Activated naive CD4-positive, alpha-beta T cell (primary cell): ENCODE data around the gene ITGA5.

Source experiments
- DNase-seq, 4 experiments: peaks; one replicate each; lab custom pipeline; 2025; lab: John Stamatoyannopoulos, UW

Gene ITGA5

GRCh38 chr12:54430471-54431069 lies 11.5 kb upstream of the ITGA5 start:
- DNase-seq, result no peak

- no peak for DNase-seq
Observed at GRCh38 chr12:54429014-54429471, 10.0 kb upstream of the ITGA5 start.

GRCh38 chr12:54428050-54429013 lies 9.3 kb upstream of the ITGA5 start:
- DNase-seq, result no peak

- DNase-seq, result no peak
Observed at GRCh38 chr12:54427106-54427505, 8.0 kb upstream of the ITGA5 start.

- DNase-seq, result no peak
Observed at GRCh38 chr12:54426690-54427089, 7.6 kb upstream of the ITGA5 start.

- no peak for DNase-seq
Observed at GRCh38 chr12:54425702-54426101, 6.6 kb upstream of the ITGA5 start.

- no peak for DNase-seq
Observed at GRCh38 chr12:54424224-54424623, 5.2 kb upstream of the ITGA5 start.

- DNase-seq, result no peak
Observed at GRCh38 chr12:54423816-54424150, 4.7 kb upstream of the ITGA5 start.

GRCh38 chr12:54421879-54422250 lies 2.8 kb upstream of the ITGA5 start:
- DNase-seq, result no peak

- no peak for DNase-seq
Observed at GRCh38 chr12:54421175-54421878, 2.3 kb upstream of the ITGA5 start.

- no peak for DNase-seq
Observed at GRCh38 chr12:54420766-54421144, 1.7 kb upstream of the ITGA5 start.

- no peak for DNase-seq
Observed at GRCh38 chr12:54418441-54419087, 502 bp downstream of the ITGA5 start.

- no peak for DNase-seq
Observed at GRCh38 chr12:54417712-54418440, 1.2 kb downstream of the ITGA5 start.

- DNase-seq, result no peak
Observed at GRCh38 chr12:54416687-54417603, 2.1 kb downstream of the ITGA5 start.

- DNase-seq, result no peak
Observed at GRCh38 chr12:54415221-54415929, 3.7 kb downstream of the ITGA5 start.

- peak in 2 of 4 experiments; percentile 68 to 72 for DNase-seq
Observed at GRCh38 chr12:54413284-54414190, 5.5 kb downstream of the ITGA5 start.

- no peak for DNase-seq
Observed at GRCh38 chr12:54412786-54413185, 6.3 kb downstream of the ITGA5 start.

GRCh38 chr12:54412348-54412747 lies 6.7 kb downstream of the ITGA5 start:
- DNase-seq, result no peak
